Measurements from ENCODE around the gene ADD2.
"Not testable (repeated sequence)": the region's sequence is repeated elsewhere in the genome, so short reads cannot be mapped to it uniquely, and the experiment has no call there.

The ADD2 gene

DNA sequence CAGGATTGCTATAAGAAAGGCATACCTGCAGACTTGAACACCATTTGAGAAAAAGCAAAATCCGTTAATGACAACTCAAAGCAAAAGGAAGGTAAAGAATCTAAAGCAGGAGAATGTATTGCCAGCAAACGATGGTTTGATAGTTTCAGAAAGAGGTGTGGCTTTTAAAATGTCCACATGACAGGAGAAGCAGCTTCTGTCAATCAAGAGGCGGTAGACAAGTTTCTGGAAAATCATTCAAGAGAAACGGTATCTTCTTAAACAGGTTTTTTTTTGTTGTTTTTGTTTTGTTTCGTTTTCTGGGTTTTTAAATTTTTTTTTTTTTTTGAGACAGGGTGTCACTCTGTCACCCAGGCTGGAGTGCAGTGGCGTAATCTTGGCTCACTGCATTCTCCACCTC lies 38.6 kb upstream of the ADD2 start:
- no peak for TF ChIP-seq ZFX (IDR thresholded peaks at IDR 0.05; ENCODE audit: borderline replicate concordance)
- TF ChIP-seq, protein P1, sequence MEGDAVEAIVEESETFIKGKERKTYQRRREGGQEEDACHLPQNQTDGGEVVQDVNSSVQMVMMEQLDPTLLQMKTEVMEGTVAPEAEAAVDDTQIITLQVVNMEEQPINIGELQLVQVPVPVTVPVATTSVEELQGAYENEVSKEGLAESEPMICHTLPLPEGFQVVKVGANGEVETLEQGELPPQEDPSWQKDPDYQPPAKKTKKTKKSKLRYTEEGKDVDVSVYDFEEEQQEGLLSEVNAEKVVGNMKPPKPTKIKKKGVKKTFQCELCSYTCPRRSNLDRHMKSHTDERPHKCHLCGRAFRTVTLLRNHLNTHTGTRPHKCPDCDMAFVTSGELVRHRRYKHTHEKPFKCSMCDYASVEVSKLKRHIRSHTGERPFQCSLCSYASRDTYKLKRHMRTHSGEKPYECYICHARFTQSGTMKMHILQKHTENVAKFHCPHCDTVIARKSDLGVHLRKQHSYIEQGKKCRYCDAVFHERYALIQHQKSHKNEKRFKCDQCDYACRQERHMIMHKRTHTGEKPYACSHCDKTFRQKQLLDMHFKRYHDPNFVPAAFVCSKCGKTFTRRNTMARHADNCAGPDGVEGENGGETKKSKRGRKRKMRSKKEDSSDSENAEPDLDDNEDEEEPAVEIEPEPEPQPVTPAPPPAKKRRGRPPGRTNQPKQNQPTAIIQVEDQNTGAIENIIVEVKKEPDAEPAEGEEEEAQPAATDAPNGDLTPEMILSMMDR (IDR thresholded peaks at IDR 0.05): no peak
- no peak overlapping the region for H3K27ac ChIP-seq

DNA sequence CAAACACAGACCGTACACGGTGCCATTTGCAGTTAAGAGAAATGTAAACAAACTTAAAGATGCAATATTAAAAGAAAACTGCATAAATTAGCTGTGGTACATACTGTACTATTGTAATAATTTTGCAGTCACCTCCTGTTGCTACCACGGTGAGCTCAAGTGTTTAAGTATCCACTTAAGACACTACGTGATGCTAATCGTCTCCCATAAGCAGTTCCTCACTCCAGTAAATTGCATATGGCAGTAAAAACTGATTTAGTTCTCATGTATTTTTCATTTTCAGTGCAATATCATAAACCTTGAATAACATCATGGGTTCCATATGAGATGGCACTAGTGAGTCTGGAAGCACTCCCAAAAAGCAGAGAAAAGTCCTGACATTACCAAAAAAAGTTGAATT lies 38.0 kb upstream of the ADD2 start:
- no peak for TF ChIP-seq ZFX (IDR thresholded peaks at IDR 0.05; ENCODE audit: borderline replicate concordance)
- TF ChIP-seq, protein P1 (IDR thresholded peaks at IDR 0.05): no peak
- no peak overlapping the region for H3K27ac ChIP-seq

DNA sequence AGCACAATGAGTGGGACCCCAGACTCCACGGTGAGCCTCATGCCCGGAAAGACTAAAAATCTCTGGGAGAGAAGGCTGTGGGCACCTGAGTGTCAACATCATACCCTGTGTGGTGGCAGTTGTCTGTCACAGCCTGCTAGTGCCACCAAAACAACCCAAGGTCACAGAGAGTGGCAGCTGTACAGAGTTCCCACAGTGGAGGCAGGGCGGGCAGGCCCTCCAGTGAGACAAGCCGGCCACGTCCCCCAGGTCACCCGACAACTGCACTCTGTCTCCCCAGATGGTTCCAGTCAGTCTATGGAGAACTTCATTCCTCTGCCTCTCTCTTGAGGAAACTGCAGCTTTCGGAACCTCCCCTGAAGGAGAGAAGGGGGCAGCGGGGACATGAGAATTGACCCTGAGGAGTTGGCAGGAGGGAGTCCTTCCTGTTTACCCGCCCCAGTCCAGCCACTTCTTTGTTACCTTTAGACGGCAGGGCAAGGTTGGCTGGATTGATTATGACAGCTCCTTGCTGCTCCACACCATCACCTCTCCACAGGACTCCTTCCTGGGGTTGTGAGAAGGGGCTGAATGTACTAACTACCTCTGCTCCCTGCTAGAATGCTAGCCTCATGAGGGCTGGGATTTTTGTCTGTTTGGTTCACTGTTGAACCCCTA lies 33.7 kb upstream of the ADD2 start:
- TF ChIP-seq ZFX (IDR thresholded peaks at IDR 0.05; ENCODE audit: borderline replicate concordance): no peak
- TF ChIP-seq, protein P1 (IDR thresholded peaks at IDR 0.05): no peak
- no peak overlapping the region for H3K27ac ChIP-seq

DNA sequence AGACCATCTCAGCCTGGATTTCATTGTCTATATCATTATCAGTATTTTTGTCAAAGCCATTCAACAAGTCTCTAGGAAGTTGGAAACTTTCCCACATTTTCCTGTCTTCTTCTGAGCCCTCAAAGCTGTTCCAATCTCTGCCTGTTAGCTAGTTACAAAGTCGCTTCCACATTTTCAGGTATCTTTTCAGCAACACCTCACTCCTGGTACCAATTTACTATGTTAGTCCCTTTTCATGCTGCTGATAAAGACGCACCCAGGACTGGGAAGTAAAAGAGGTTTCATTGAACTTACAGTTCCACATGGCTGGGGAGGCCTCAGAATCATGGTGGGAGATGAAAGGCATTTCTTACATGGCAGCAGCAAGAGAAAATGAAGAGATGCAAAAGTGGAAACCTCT lies 31.7 kb upstream of the ADD2 start:
- no peak for TF ChIP-seq ZFX (IDR thresholded peaks at IDR 0.05; ENCODE audit: borderline replicate concordance)
- TF ChIP-seq, protein P1 (IDR thresholded peaks at IDR 0.05): no peak
- no peak overlapping the region for H3K27ac ChIP-seq

DNA sequence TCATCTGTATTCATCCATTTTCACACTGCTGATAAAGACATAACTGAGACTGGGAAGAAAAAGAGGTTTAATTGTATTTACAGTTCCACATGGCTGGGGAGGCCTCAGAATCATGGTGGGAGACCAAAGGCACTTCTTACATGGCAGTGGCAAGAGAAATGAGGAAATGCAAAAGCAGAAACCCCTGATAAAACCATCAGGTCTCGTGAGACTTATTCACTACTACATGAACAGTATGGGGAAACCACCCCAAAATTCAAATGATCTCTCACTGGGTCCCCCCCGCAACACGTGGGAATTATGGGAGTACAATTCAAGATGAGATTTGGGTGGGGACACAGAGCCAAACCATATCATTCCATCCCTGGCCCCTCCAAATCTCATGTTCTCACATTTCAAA lies 30.0 kb upstream of the ADD2 start:
- H3K27ac ChIP-seq: not testable (repeated sequence)

- TF ChIP-seq, protein P1 (IDR thresholded peaks at IDR 0.05): no peak
- no peak for TF ChIP-seq ZFX (IDR thresholded peaks at IDR 0.05; ENCODE audit: borderline replicate concordance)
- H3K27ac ChIP-seq: no peak overlapping the region
These were observed 29.5 kb upstream of the ADD2 start for GRCh38 chr2:70797506-70797905.

GRCh38 chr2:70796262-70796661 lies 28.3 kb upstream of the ADD2 start:
- TF ChIP-seq, protein P1 (IDR thresholded peaks at IDR 0.05): no peak
- TF ChIP-seq ZFX (IDR thresholded peaks at IDR 0.05; ENCODE audit: borderline replicate concordance): no peak
- no peak overlapping the region for H3K27ac ChIP-seq
